GM19438 (cell line): ENCODE measurements around the gene MEIOB.

Experiments
- ATAC-seq: cut with Tn5 transposase; IDR thresholded peaks from one replicate; pipeline ENCODE4 v1.9.1; 2021; ENCODE audit warnings: low read depth; ENCODE audit not compliant: unreplicated experiment

MEIOB gene

GRCh38 chr16:1789643-1790045 lies 82.3 kb downstream of the MEIOB start:
- ATAC-seq, result no peak

- ATAC-seq, result no peak
Observed at GRCh38 chr16:1788708-1789100, 83.3 kb downstream of the MEIOB start.

GRCh38 chr16:1788095-1788707 lies 83.8 kb downstream of the MEIOB start:
- ATAC-seq, result no peak

GRCh38 chr16:1787322-1788094 lies 84.5 kb downstream of the MEIOB start:
- ATAC-seq, result no peak

- no peak for ATAC-seq
Observed at GRCh38 chr16:1787056-1787321, 85.0 kb downstream of the MEIOB start.

GRCh38 chr16:1786242-1787055 lies 85.5 kb downstream of the MEIOB start:
- no peak for ATAC-seq

- ATAC-seq, result no peak
Observed at GRCh38 chr16:1785846-1786170, 86.2 kb downstream of the MEIOB start.

GRCh38 chr16:1784977-1785845 lies 86.8 kb downstream of the MEIOB start:
- no peak for ATAC-seq
